GM18870 (cell line): ENCODE data around the gene PCDHGA9.
A peak's percentile ranks its signal among the peaks of the same experiment; 100 is the strongest.
"Not testable (repeated sequence)": the region's sequence is repeated elsewhere in the genome, so short reads cannot be mapped to it uniquely, and the experiment has no call there.

Source experiments
- ATAC-seq: cut with Tn5 transposase; IDR thresholded peaks from one replicate; pipeline ENCODE4 v1.9.1; 2021; ENCODE audit warnings: moderate library complexity; ENCODE audit not compliant: unreplicated experiment

PCDHGA9 gene

DNA sequence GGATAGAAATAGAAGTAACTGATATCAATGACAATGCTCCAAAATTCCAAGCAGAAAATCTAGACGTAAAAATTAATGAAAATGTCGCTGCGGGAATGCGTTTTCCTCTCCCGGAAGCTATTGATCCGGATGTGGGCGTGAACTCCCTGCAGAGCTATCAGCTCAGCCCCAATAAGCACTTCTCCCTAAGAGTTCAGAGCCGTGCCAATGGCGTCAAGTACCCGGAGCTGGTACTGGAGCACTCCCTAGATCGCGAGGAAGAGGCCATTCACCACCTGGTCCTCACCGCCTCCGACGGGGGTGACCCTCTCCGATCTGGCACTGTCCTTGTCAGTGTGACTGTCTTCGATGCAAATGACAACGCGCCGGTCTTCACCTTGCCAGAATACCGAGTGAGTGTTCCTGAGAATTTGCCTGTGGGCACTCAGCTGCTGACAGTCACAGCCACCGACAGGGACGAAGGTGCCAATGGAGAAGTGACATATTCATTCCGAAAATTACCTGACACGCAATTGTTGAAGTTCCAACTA is 11.0 kb downstream of the PCDHGA9 start:
- ATAC-seq = no peak

DNA sequence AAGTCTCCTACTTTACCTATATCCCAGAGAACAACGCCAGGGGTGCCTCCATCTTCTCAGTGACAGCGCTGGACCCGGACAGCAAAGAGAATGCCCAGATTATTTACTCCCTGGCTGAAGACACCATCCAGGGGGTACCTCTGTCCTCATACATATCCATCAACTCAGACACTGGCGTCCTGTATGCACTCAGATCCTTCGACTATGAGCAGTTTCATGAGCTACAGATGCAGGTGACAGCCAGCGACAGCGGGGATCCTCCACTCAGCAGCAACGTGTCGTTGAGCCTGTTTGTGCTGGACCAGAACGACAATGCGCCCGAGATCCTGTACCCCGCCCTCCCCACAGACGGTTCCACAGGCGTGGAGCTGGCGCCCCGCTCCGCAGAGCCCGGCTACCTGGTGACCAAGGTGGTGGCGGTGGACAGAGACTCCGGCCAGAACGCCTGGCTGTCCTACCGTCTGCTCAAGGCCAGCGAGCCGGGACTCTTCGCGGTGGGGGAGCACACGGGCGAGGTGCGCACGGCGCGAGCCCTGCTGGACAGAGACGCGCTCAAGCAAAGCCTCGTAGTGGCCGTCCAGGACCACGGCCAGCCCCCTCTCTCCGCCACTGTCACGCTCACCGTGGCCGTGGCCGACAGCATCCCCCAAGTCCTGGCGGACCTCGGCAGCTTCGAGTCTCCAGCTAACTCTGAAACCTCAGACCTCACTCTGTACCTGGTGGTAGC is 12.1 kb downstream of the PCDHGA9 start:
- ATAC-seq = not testable (repeated sequence)

DNA sequence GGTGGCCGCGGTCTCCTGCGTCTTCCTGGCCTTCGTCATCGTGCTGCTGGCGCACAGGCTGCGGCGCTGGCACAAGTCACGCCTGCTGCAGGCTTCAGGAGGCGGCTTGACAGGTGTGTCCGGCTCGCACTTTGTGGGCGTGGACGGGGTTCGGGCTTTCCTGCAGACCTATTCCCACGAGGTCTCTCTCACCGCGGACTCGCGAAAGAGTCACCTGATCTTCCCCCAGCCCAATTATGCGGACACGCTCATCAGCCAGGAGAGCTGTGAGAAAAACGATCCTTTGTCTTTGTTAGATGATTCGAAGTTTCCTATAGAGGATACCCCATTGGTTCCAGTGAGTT is 12.7 kb downstream of the PCDHGA9 start:
- ATAC-seq = not testable (repeated sequence)

DNA sequence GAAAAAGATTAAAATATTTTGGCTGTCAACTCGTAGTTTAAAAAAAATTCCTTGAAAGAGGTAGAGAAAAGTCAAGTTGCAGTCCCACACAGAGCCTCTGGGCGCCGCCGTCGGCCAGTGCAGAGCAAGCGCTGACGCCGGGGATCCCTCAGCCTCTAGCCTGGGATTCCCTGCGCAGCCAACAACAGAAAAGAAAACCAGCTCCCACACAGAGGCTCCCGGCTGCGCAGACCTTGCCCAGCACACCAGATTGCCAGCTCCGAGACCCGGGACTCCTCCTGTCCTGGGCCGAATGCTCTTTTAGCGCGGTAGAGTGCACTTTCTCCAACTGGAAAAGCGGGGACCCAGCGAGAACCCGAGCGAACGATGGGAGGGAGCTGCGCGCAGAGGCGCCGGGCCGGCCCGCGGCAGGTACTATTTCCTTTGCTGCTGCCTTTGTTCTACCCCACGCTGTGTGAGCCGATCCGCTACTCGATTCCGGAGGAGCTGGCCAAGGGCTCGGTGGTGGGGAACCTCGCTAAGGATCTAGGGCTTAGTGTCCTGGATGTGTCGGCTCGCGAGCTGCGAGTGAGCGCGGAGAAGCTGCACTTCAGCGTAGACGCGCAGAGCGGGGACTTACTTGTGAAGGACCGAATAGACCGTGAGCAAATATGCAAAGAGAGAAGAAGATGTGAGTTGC is 15.1 kb downstream of the PCDHGA9 start, which contains the start of gene PCDHGB7:
Gene PCDHGB7, plus strand, starts transcription at position 184 of the 679 bp plus-strand sequence. Its CDS starts 183 bp downstream, at position 367.
- ATAC-seq = peak; percentile 68

DNA sequence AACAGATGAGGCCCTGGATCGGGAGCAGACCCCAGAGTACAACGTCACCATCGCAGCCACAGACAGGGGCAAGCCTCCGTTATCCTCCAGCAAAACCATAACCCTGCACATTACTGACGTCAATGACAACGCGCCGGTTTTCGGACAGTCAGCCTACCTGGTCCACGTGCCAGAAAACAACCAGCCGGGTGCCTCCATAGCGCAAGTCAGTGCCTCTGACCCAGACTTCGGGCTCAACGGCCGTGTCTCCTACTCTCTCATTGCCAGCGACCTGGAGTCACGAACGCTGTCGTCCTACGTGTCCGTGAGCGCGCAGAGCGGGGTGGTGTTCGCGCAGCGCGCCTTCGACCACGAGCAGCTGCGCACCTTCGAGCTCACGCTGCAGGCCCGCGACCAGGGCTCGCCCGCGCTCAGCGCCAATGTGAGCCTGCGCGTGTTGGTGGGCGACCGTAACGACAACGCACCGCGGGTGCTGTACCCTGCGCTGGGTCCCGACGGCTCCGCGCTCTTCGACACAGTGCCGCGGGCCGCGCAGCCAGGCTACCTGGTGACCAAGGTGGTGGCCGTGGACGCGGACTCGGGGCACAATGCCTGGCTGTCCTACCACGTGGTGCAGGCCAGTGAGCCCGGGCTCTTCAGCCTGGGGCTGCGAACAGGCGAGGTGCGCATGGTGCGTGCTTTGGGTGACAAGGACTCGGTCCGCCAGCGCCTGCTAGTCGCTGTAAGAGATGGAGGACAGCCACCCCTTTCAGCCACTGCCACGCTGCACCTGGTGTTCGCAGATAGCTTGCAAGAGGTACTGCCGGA is 16.7 kb downstream of the PCDHGA9 start:
- ATAC-seq = no peak

DNA sequence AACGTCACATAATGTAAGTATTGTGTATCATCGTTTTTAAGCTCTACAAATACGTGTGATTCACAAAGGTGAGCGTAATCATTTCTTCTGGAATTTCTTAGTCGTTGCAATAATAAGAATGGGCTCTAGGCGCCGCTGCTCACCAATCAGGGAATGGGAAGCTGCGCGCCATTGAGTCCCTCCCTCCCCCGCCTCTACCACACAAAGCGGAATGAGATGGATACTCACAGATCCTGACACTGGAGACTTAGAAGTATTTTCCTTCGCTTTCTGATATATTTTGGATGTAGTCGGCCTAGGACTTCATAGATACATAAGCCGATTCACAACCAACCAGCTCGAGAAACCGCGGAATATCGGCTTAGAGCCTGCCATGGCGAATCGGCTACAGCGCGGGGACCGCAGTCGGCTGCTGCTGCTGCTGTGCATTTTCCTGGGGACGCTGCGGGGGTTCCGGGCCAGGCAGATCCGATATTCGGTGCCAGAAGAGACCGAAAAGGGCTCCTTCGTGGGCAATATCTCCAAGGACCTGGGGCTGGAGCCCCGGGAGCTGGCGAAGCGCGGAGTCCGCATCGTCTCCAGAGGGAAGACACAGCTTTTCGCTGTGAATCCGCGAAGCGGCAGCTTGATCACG is 18.4 kb downstream of the PCDHGA9 start, which contains the start of gene PCDHGA11:
Gene PCDHGA11, plus strand, starts transcription at position 197 of the 634 bp plus-strand sequence. Its CDS starts 177 bp downstream, at position 374.
- no peak for ATAC-seq

DNA sequence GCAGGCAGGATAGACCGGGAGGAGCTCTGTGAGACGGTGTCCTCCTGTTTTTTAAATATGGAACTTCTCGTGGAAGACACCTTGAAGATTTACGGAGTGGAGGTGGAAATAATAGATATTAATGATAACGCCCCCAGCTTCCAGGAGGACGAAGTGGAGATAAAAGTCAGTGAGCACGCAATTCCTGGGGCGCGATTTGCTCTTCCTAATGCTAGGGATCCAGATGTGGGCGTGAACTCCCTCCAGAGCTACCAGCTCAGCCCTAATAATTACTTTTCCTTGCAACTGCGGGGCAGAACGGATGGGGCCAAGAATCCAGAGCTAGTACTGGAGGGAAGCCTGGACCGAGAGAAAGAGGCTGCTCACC is 18.9 kb downstream of the PCDHGA9 start:
- no peak for ATAC-seq

DNA sequence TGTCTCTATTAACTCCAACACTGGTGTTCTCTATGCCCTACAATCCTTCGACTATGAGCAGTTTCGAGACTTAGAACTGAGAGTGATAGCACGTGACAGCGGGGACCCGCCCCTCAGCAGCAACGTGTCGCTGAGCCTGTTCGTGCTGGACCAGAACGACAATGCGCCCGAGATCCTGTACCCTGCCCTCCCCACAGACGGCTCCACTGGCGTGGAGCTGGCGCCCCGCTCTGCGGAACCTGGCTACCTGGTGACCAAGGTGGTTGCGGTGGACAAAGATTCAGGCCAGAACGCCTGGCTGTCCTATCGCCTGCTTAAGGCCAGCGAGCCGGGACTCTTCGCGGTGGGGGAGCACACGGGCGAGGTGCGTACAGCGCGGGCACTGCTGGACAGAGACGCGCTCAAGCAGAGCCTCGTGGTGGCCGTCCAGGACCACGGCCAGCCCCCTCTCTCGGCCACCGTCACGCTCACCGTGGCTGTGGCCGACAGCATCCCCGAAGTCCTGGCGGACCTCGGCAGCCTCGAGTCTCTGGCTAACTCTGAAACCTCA is 20.2 kb downstream of the PCDHGA9 start:
- ATAC-seq = no peak

DNA sequence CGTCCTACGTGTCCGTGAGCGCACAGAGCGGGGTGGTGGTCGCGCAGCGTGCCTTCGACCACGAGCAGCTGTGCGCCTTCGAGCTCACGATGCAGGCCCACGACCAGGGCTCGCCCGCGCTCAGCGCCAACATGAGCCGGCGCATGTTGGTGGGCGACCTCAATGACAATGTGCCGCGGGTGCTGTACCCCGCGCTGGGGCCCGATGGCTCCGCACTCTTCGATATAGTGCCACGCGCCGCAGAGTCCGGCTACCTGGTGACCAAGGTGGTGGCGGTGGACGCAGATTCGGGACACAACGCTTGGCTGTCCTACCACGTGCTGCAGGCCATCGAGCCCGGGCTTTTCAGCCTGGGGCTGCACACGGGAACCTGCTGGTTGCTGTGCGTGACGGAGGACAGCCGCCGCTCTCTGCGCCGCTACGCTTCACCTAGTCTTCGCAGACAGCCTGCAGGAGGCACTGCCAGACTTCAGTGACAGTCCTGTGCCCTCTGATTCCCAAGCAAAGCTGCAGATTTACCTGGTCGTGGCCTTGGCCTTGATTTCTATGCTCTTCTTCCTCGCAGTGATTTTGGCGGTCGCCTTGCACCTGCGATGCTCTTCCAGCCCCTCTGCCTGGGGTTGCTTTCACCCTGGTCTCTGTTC is 25.3 kb downstream of the PCDHGA9 start:
- ATAC-seq = no peak

DNA sequence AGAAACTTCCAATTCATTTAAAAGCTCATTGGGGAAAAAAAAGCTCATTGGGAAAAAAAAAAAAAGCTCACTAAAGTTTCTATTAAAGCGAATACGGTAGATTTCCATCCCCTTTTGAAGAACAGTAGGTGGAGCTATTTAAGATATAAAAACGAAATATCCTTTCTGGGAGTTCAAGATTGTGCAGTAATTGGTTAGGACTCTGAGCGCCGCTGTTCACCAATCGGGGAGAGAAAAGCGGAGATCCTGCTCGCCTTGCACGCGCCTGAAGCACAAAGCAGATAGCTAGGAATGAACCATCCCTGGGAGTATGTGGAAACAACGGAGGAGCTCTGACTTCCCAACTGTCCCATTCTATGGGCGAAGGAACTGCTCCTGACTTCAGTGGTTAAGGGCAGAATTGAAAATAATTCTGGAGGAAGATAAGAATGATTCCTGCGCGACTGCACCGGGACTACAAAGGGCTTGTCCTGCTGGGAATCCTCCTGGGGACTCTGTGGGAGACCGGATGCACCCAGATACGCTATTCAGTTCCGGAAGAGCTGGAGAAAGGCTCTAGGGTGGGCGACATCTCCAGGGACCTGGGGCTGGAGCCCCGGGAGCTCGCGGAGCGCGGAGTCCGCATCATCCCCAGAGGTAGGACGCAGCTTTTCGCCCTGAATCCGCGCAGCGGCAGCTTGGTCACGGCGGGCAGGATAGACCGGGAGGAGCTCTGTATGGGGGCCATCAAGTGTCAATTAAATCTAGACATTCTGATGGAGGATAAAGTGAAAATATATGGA is 27.9 kb downstream of the PCDHGA9 start, which contains the start of gene PCDHGA12:
Gene PCDHGA12, plus strand, starts transcription at position 176 of the 782 bp plus-strand sequence. Its CDS starts 253 bp downstream, at position 429.
- peak; percentile 93 for ATAC-seq

DNA sequence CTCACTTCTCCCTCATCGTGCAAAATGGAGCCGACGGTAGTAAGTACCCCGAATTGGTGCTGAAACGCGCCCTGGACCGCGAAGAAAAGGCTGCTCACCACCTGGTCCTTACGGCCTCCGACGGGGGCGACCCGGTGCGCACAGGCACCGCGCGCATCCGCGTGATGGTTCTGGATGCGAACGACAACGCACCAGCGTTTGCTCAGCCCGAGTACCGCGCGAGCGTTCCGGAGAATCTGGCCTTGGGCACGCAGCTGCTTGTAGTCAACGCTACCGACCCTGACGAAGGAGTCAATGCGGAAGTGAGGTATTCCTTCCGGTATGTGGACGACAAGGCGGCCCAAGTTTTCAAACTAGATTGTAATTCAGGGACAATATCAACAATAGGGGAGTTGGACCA is 28.7 kb downstream of the PCDHGA9 start:
- no peak for ATAC-seq

DNA sequence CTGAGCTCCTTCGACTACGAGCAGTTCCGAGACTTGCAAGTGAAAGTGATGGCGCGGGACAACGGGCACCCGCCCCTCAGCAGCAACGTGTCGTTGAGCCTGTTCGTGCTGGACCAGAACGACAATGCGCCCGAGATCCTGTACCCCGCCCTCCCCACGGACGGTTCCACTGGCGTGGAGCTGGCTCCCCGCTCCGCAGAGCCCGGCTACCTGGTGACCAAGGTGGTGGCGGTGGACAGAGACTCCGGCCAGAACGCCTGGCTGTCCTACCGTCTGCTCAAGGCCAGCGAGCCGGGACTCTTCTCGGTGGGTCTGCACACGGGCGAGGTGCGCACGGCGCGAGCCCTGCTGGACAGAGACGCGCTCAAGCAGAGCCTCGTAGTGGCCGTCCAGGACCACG is 29.7 kb downstream of the PCDHGA9 start:
- not testable (repeated sequence) for ATAC-seq

DNA sequence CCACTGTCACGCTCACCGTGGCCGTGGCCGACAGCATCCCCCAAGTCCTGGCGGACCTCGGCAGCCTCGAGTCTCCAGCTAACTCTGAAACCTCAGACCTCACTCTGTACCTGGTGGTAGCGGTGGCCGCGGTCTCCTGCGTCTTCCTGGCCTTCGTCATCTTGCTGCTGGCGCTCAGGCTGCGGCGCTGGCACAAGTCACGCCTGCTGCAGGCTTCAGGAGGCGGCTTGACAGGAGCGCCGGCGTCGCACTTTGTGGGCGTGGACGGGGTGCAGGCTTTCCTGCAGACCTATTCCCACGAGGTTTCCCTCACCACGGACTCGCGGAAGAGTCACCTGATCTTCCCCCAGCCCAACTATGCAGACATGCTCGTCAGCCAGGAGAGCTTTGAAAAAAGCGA is 30.1 kb downstream of the PCDHGA9 start:
- not testable (repeated sequence) for ATAC-seq

DNA sequence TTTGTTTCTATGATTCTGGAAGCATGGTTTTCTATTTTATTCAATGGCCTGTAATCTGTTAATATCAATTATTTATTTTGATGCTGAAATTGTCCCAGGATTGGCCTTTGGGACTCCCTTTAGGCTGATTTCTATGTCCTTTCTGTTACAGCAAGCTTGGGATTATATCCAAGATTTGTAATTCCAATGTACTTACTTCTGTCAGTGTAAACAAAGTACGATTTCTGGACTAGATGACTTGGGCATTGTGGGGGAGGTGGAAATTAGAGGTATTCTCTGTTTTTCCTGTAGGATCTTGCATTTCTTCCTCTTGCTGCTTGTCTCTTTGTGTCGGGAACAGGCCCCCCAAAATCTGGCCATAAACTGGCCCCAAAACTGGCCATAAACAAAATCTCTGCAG is 31.4 kb downstream of the PCDHGA9 start:
- no peak for ATAC-seq

DNA sequence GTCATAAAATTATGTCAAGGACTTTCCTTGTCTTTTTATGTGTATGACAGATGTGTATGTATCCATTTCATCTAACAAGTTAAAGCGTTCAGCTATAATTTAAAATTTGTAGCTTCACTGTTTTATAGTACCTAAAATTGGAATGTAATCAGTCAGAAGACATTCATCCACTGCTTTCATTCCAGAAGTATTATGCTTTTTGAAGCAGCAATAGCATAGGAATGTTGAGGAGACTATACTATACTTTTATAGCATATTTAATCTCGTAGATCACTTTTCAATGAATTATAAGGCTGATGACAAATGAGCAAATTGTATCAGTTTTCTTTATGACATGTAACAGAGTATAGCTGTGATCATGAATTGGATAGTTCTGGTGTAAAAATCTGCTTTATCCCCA is 34.6 kb downstream of the PCDHGA9 start:
- ATAC-seq = no peak

DNA sequence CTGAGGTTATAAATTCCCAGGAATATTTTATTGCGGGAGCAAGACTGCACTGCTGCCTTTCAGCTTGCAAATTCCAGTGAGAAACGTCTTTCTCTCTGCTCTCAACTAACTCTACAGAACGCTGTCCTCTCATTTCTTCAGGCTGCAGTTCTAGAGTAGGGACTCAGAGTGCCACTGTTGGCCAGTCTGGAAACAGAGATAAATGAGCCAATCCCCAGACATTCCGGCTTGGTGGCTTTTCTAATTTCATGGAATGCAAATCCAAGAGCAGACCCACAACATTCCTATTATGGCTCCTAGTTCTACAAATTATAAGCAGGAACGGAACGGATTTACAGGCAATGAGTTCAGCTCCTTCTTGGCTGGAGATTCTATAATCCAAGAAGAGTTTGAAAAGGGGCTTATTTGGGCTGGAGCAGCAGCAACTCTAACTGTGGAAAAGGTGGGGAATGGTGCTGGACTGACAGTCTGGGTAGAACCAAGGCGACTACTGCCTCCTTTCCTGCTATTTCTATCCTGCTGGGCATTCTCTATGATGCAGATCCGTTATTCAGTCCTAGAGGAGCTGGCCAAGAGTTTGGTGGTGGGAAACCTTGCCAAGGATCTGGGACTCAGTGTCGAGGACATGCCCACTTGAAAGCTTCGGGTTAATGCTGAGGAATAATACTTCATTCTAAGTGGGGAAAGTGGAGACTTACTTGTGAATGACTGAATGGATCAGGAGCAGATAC is 37.0 kb downstream of the PCDHGA9 start:
- no peak for ATAC-seq

DNA sequence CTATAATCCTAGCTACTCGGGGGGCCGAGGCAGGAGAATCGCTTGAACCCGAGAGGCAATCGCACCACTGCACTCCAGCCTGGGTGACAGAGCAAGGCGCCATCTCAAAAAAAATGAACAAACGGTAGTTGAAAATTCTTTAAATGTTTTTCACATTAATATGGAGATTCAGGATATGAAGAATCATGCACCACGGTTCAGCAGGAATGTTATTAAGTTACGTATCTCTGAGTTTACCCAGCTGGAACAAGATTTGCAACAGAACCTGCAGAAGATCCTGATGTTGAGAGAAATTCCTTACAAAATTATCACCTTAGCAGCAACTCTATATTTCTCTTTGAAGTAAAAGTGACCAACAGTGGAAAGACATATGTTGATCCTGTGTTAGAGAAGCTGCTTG is 37.8 kb downstream of the PCDHGA9 start:
- no peak for ATAC-seq

DNA sequence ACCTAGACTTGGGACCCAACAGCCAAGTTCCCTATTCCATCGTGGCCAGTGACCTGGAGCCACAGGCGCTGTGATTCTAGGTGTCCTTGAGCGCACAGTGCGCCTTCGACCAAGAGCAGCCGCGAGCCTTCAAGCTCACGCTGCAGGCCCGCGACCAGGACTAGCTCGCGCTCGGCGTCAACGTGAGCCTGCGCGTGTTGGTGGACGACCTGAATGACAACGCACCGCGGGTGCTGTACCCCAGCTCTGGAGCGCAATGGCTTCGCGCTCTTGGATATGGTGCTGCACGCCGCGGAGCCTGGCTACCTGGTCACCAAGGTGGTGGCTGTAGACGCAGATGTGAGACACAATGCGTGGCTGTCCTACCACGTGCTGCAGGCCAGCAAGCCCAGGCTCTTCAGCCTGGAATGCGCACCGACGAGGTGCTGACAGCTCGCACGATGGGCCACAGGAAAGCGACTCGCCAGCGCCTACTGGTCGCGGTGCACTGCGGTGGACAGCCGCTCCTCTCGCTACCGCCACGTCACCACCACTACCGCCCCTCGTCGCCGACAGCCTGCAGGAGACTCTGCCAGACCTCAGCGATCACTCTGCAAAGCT is 39.1 kb downstream of the PCDHGA9 start:
- no peak for ATAC-seq
